ENCODE results near the gene SPINDOC. TPM values are rescaled to one million over a fixed set of nuclear protein-coding genes. Genes with fewer than 3 reads are reported as not detected.

SPINDOC gene
- total and polyA plus RNA-seq, 9 of the 15 experiments (the other 6 are each of a cell fraction or from before 2014, with no cell fraction given), result 0.70 to 36.3 (median 19.6) TPM

DNA sequence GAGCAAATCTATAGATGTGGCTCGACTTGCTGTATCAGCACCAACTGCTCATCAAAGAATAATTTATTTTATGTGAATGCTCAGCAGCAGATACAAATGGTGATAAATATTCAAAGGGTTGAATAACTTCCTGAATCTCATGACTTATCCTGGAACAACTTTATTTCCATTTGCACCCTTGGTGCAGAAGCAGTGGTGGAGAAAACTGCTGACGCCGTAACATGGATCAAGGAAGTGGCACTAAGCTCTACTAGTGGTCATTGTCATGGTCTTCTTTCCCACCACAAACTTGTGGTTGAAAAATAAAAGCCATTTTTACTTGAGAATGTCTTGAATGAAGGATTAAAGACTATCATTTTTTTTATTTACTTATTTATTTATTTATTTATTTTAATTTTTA lies 40.2 kb downstream of the SPINDOC start:
- Histone ChIP-seq H3K4me2 (ENCODE audit: insufficient read depth, low read length) (no peak overlapping the region), H3K36me3 (ENCODE audit: control insufficient read depth, insufficient read depth, low read length) (peaks cover 45% of the 10 kb centered on the region), H3K27ac (ENCODE audit: extremely low read depth, low read depth, low read length) (no peak overlapping the region), H3K9me3 (replicated peaks; ENCODE audit: control insufficient read depth, insufficient read depth, low read depth, low read length) (no peaks in the 10 kb centered on the region; the same call in 1 of the 2 replicates), H3K9me1 (ENCODE audit: control insufficient read depth, insufficient read depth, low read length) (no peaks in the 10 kb centered on the region), H2AFZ (ENCODE audit: low read depth, low read length) (no peak overlapping the region), H3K4me3 (no peak overlapping the region), H3K79me2 (ENCODE audit: control insufficient read depth, insufficient read depth, low read length) (peaks cover 72% of the 10 kb centered on the region), H3K4me1 (replicated peaks in 1 of 2; ENCODE audit: control insufficient read depth in 2 of 2, insufficient read depth in 2 of 2, low read length in 2 of 2) (peaks cover 4 to 14% of the 10 kb centered on the region in 2 experiments; a peak in 4 of 5 replicates), H3K9ac (ENCODE audit: insufficient read depth in 1 of 2, low read depth in 2 of 2, low read length in 2 of 2) (no peak overlapping the region), H4K20me1 (replicated peaks; ENCODE audit: control insufficient read depth, insufficient read depth, low read length) (no peaks in the 10 kb centered on the region; the same call in 1 of the 2 replicates), H3K27me3 (ENCODE audit: control insufficient read depth in 2 of 2, insufficient read depth in 2 of 2, low read length in 2 of 2) (no peaks in the 10 kb centered on the region)
- ChIA-PET CTCF (ENCODE audit: low intra/inter-chr PET ratio) (interaction anchor here (0.6 kb wide), 1 partner anchor 15 kb away, joined by 3 read pairs; the partner anchor contains the start of gene MARK2), POLR2A (no interaction called here)
- WGBS (ENCODE audit: insufficient coverage, low coverage, missing lambda C conversion rate), result 93% methylated on average over 3 of the region's 3 CpGs
- FAIRE-seq (no peak), ATAC-seq (no peak), DNase-seq (ENCODE audit: extremely low read depth in 1 of 4, low spot score in 3 of 4) (no peak)
- no TSS peak for BruUV-seq (replicated peaks)
- intact Hi-C loops (cut with micrococcal nuclease) (no loop called here), in situ Hi-C loops (cut with MboI) (no loop called here)
- no peak for TF ChIP-seq KAT8 (IDR thresholded peaks at IDR 0.05; ENCODE audit: low read depth)
- TF ChIP-seq SIX5 (IDR thresholded peaks at IDR 0.05; ENCODE audit: borderline replicate concordance in 1 of 2, insufficient read depth in 1 of 2, low read depth in 1 of 2, low read length in 2 of 2), result no peak
- no peak for TF ChIP-seq GTF2A2 (tag; IDR thresholded peaks at IDR 0.05)
- TF ChIP-seq ZEB2 (IDR thresholded peaks at IDR 0.05), result no peak
- TF ChIP-seq TCF3 (CRISPR knock-in tag; IDR thresholded peaks at IDR 0.05), result no peak
- TF ChIP-seq, protein P1, sequence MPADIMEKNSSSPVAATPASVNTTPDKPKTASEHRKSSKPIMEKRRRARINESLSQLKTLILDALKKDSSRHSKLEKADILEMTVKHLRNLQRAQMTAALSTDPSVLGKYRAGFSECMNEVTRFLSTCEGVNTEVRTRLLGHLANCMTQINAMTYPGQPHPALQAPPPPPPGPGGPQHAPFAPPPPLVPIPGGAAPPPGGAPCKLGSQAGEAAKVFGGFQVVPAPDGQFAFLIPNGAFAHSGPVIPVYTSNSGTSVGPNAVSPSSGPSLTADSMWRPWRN (IDR thresholded peaks at IDR 0.05; ENCODE audit: low read depth), result no peak
- TF ChIP-seq PTTG1 (tag; IDR thresholded peaks at IDR 0.05; ENCODE audit: low read depth), result no peak
- no peak for TF ChIP-seq ZKSCAN1 (IDR thresholded peaks at IDR 0.05; ENCODE audit: low read depth, low read length)
- TF ChIP-seq, protein P2, sequence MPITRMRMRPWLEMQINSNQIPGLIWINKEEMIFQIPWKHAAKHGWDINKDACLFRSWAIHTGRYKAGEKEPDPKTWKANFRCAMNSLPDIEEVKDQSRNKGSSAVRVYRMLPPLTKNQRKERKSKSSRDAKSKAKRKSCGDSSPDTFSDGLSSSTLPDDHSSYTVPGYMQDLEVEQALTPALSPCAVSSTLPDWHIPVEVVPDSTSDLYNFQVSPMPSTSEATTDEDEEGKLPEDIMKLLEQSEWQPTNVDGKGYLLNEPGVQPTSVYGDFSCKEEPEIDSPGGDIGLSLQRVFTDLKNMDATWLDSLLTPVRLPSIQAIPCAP (CRISPR knock-in tag; IDR thresholded peaks at IDR 0.05; ENCODE audit: borderline replicate concordance), result no peak
- no peak for TF ChIP-seq CBFA2T2 (conservative IDR thresholded peaks at IDR 0.05)
- TF ChIP-seq NFXL1 (CRISPR knock-in tag; IDR thresholded peaks at IDR 0.05), result no peak
- TF ChIP-seq PHF8 (IDR thresholded peaks at IDR 0.05; ENCODE audit: borderline replicate concordance, low read length), result no peak
- no peak for TF ChIP-seq MTA1 (IDR thresholded peaks at IDR 0.05; ENCODE audit: borderline replicate concordance)
- TF ChIP-seq BRCA1 (IDR thresholded peaks at IDR 0.05), result no peak
- TF ChIP-seq BRCA1 (CRISPR knock-in tag; IDR thresholded peaks at IDR 0.05), result no peak
- TF ChIP-seq ASH1L (IDR thresholded peaks at IDR 0.05; ENCODE audit: borderline replicate concordance, low read depth, partially characterized antibody), result no peak
- no peak for TF ChIP-seq PHF20 (IDR thresholded peaks at IDR 0.05; ENCODE audit: partially characterized antibody)
- TF ChIP-seq ETS2 (tag; IDR thresholded peaks at IDR 0.05; ENCODE audit: borderline replicate concordance, poor library complexity, severe bottlenecking), result no peak
- no peak for TF ChIP-seq U2AF1 (optimal IDR thresholded peaks at IDR 0.05; ENCODE audit: low read depth, low read length)
- TF ChIP-seq, protein P3, sequence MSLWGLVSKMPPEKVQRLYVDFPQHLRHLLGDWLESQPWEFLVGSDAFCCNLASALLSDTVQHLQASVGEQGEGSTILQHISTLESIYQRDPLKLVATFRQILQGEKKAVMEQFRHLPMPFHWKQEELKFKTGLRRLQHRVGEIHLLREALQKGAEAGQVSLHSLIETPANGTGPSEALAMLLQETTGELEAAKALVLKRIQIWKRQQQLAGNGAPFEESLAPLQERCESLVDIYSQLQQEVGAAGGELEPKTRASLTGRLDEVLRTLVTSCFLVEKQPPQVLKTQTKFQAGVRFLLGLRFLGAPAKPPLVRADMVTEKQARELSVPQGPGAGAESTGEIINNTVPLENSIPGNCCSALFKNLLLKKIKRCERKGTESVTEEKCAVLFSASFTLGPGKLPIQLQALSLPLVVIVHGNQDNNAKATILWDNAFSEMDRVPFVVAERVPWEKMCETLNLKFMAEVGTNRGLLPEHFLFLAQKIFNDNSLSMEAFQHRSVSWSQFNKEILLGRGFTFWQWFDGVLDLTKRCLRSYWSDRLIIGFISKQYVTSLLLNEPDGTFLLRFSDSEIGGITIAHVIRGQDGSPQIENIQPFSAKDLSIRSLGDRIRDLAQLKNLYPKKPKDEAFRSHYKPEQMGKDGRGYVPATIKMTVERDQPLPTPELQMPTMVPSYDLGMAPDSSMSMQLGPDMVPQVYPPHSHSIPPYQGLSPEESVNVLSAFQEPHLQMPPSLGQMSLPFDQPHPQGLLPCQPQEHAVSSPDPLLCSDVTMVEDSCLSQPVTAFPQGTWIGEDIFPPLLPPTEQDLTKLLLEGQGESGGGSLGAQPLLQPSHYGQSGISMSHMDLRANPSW (CRISPR knock-in tag; IDR thresholded peaks at IDR 0.05), result no peak

All from K562 (cell line).